IMR-90 (cell line): ENCODE results near the gene WLS. TPM values are rescaled to one million over a fixed set of nuclear protein-coding genes. Genes with fewer than 3 reads are reported as not detected.

Source experiments
- ATAC-seq: fragments of 200-7000 bp; cut with Tn5 transposase; 2 replicates; pipeline ENCODE4 v1.9.1; 2020; ENCODE audit warnings: low read depth, mild to moderate bottlenecking, moderate library complexity
- BruUV-seq: library from RNA; stranded (reverse); fragments of 400-500 nt; replicated peaks from 2 replicates; lab custom pipeline; 2021; lab: Mats Ljungman, UMichigan
- CTCF ChIA-PET: fragments of 300-600 bp; formaldehyde crosslinking; extraction: SDS; loops from one replicate; lab custom pipeline; 2021; ENCODE audit warnings: antibody characterized with exemption; lab: Yijun Ruan, JAX
- POLR2A ChIA-PET: fragments of 300-600 bp; sonication (Branson Sonifier 250); formaldehyde crosslinking; loops from one replicate; lab custom pipeline; 2022; ENCODE audit warnings: antibody characterized with exemption; ENCODE audit not compliant: unreplicated experiment; lab: Charles Lee
- DNase-seq: peaks from one replicate; pipeline ENCODE4 v3.0.0; 2013
- H2AFZ ChIP-seq: replicated peaks from 2 replicates; pipeline ENCODE3; 2013; ENCODE audit warnings: low read length, mild to moderate bottlenecking; ENCODE audit not compliant: poor library complexity
- H2AK5ac ChIP-seq: 2 replicates; pipeline ENCODE4 v1.6.1; 2013; ENCODE audit warnings: low read depth, low read length, inconsistent platforms
- H2AK9ac ChIP-seq: replicated peaks from 2 replicates; pipeline ENCODE3; 2013; ENCODE audit warnings: mild to moderate bottlenecking, low read depth, low read length, moderate library complexity; ENCODE audit not compliant: poor library complexity
- H2BK120ac ChIP-seq: 2 replicates; pipeline ENCODE4 v1.6.1; 2013; ENCODE audit warnings: low read depth, low read length, inconsistent platforms
- H2BK15ac ChIP-seq: 3 replicates; pipeline ENCODE4 v1.6.1; 2013; ENCODE audit warnings: low read depth, low read length, inconsistent platforms
- H2BK20ac ChIP-seq: 2 replicates; pipeline ENCODE4 v1.6.1; 2013; ENCODE audit warnings: low read depth, mild to moderate bottlenecking, inconsistent platforms, low read length, moderate library complexity
- H2BK5ac ChIP-seq: 2 replicates; pipeline ENCODE4 v1.6.1; 2013; ENCODE audit warnings: mild to moderate bottlenecking, low read depth, low read length, inconsistent platforms; ENCODE audit not compliant: poor library complexity, severe bottlenecking
- H3K14ac ChIP-seq: replicated peaks from 2 replicates; pipeline ENCODE4 v1.6.1; 2013; ENCODE audit warnings: low read depth, low read length, inconsistent platforms
- H3K18ac ChIP-seq: 2 replicates; pipeline ENCODE4 v1.6.1; 2013; ENCODE audit warnings: low read depth, low read length, control low read depth
- H3K23ac ChIP-seq: 2 replicates; pipeline ENCODE4 v1.6.1; 2013; ENCODE audit warnings: low read depth, low read length, inconsistent platforms
- H3K27ac ChIP-seq: 2 replicates; pipeline ENCODE4 v1.5.1; 2013; ENCODE audit warnings: mild to moderate bottlenecking, control low read depth, low read length; ENCODE audit not compliant: insufficient read depth
- H3K27me3 ChIP-seq: 2 replicates; pipeline ENCODE4 v1.6.1; 2013; ENCODE audit warnings: low read length; ENCODE audit not compliant: control insufficient read depth, insufficient read depth
- H3K36me3 ChIP-seq: 2 replicates; pipeline ENCODE4 v1.6.1; 2013; ENCODE audit warnings: low read length, mixed read lengths; ENCODE audit not compliant: control insufficient read depth, insufficient read depth
- H3K4ac ChIP-seq: 2 replicates; pipeline ENCODE4 v1.6.1; 2013; ENCODE audit warnings: low read depth, low read length, inconsistent platforms
- H3K4me1 ChIP-seq: 2 replicates; pipeline ENCODE4 v1.6.1; 2013; ENCODE audit warnings: low read length, mixed read lengths; ENCODE audit not compliant: control insufficient read depth, insufficient read depth
- H3K4me2 ChIP-seq: 2 replicates; pipeline ENCODE4 v1.6.1; 2013; ENCODE audit warnings: low read depth, mild to moderate bottlenecking, control low read depth, low read length, moderate library complexity
- H3K4me3 ChIP-seq: 2 replicates; pipeline ENCODE4 v1.5.1; 2013; ENCODE audit warnings: low read depth, mild to moderate bottlenecking, control low read depth, low read length, moderate library complexity; ENCODE audit not compliant: insufficient read depth
- H3K56ac ChIP-seq: 2 replicates; pipeline ENCODE4 v1.6.1; 2013; ENCODE audit warnings: low read length, inconsistent platforms; ENCODE audit not compliant: insufficient read depth; ENCODE audit errors: extremely low read depth
- H3K79me1 ChIP-seq, 2 experiments: 2 replicates each; pipeline ENCODE4 v1.6.1; 2013; ENCODE audit warnings: low read length in 2 of 2, inconsistent platforms in 1 of 2, low read depth in 1 of 2
- H3K9ac ChIP-seq: 2 replicates; pipeline ENCODE4 v1.6.1; 2013; ENCODE audit warnings: low read depth, low read length, control low read depth
- H3K9me1 ChIP-seq: 2 replicates; pipeline ENCODE4 v1.6.1; 2013; ENCODE audit warnings: low read length, inconsistent platforms; ENCODE audit not compliant: insufficient read depth
- H3K9me3 ChIP-seq: 2 replicates; pipeline ENCODE4 v1.6.1; 2013; ENCODE audit warnings: low read length; ENCODE audit not compliant: control insufficient read depth, insufficient read depth
- H4K20me1 ChIP-seq: 2 replicates; pipeline ENCODE4 v1.6.1; 2013; ENCODE audit warnings: low read length, inconsistent platforms; ENCODE audit not compliant: insufficient read depth
- H4K5ac ChIP-seq: 2 replicates; pipeline ENCODE4 v1.6.1; 2013; ENCODE audit warnings: mild to moderate bottlenecking, low read depth, low read length, control low read depth
- H4K8ac ChIP-seq, 2 experiments: 2 replicates each; pipeline ENCODE4 v1.6.1; 2013; ENCODE audit warnings: low read depth in 2 of 2, low read length in 2 of 2, control low read depth in 1 of 2, inconsistent platforms in 1 of 2
- H4K91ac ChIP-seq: 2 replicates; pipeline ENCODE4 v1.6.1; 2013; ENCODE audit warnings: low read depth, low read length, inconsistent platforms; ENCODE audit not compliant: insufficient read depth
- BHLHE40 ChIP-seq: fragments of 150-350 bp; IDR thresholded peaks from 2 replicates; pipeline ENCODE4 v1.6.1; 2016; ENCODE audit warnings: mild to moderate bottlenecking, low read depth, low read length
- CEBPB ChIP-seq: IDR thresholded peaks from 2 replicates; pipeline ENCODE4 v1.6.1; 2012; ENCODE audit warnings: low read depth, low read length, improper control_type of control experiment
- CHD1 ChIP-seq: IDR thresholded peaks from 2 replicates; pipeline ENCODE4 v1.6.1; 2012; ENCODE audit warnings: low read depth, low read length, improper control_type of control experiment
- ELK1 ChIP-seq: fragments of 150-350 bp; IDR thresholded peaks from 2 replicates; pipeline ENCODE4 v1.6.1; 2016; ENCODE audit warnings: low read depth, mild to moderate bottlenecking, low read length, moderate library complexity, borderline replicate concordance
- FOS ChIP-seq: fragments of 150-350 bp; IDR thresholded peaks from 2 replicates; pipeline ENCODE4 v1.6.1; 2016; ENCODE audit warnings: low read depth, low read length
- MAZ ChIP-seq: IDR thresholded peaks from 2 replicates; pipeline ENCODE4 v1.6.1; 2012; ENCODE audit warnings: low read depth, mild to moderate bottlenecking, low read length, improper control_type of control experiment, moderate library complexity, borderline replicate concordance
- MXI1 ChIP-seq: IDR thresholded peaks from 2 replicates; pipeline ENCODE4 v1.6.1; 2012; ENCODE audit warnings: low read depth, mild to moderate bottlenecking, low read length, moderate library complexity, borderline replicate concordance
- NFE2L2 ChIP-seq: fragments of 150-350 bp; IDR thresholded peaks from 2 replicates; pipeline ENCODE4 v1.6.1; 2016; ENCODE audit warnings: low read depth, mild to moderate bottlenecking, low read length
- RAD21 ChIP-seq: IDR thresholded peaks from 2 replicates; pipeline ENCODE4 v1.6.1; 2012; ENCODE audit warnings: low read length, improper control_type of control experiment
- RFX5 ChIP-seq: IDR thresholded peaks from 2 replicates; pipeline ENCODE4 v1.8.0; 2012; ENCODE audit warnings: low read depth, mild to moderate bottlenecking, low read length, moderate library complexity
- WGBS, 2 experiments: methylation state at CpG; one replicate each; pipeline versions ENCODE4 v1.1.5 to v1.1.7; 2013; ENCODE audit warnings: missing lambda C conversion rate in 2 of 2; ENCODE audit not compliant: insufficient read length in 1 of 2; ENCODE audit errors: extremely low coverage in 2 of 2; 5-methylcytosine and 5-hydroxymethylcytosine counted together
- dilution Hi-C: fragments of 300-500 bp; cut with HindIII; formaldehyde crosslinking; loops from one replicate; pipeline ENCODE4 v1.14.3; 2018; ENCODE audit warnings: low sequenced_read_pairs; ENCODE audit not compliant: unreplicated experiment
- in situ Hi-C: fragments of 300-500 bp; cut with MboI; formaldehyde crosslinking; loops from 3 replicates; pipeline ENCODE4 v1.14.3; 2019; ENCODE audit warnings: low sequenced_read_pairs, inconsistent platforms, mixed read lengths
- intact Hi-C: fragments of 100-400 bp; cut with micrococcal nuclease; formaldehyde crosslinking; loops from 2 replicates; pipeline ENCODE4 v1.10.0; 2022
- polyA plus RNA-seq, 3 experiments: library from polyadenylated mRNA; depleted of rRNA; stranded (reverse); fragments of >200 nt; gene quantifications; 2 replicates each; pipeline ENCODE4 v1.2.3, GENCODE V29; 2012; ENCODE audit warnings: low replicate concordance in 1 of 3
- total RNA-seq: library from RNA; depleted of rRNA; stranded (reverse); fragments of >200 nt; gene quantifications from 2 replicates; pipeline ENCODE4 v1.2.3, GENCODE V29; 2012
- TF ChIP-seq, protein P1 (sequence below): fragments of 150-350 bp; IDR thresholded peaks from 2 replicates; pipeline ENCODE4 v1.6.1; 2017; ENCODE audit warnings: mild to moderate bottlenecking, antibody characterized with exemption, low read length, low read depth

WLS gene
- total and polyA plus RNA-seq, 2 of the 4 experiments (the other 2 are of a cell fraction) = 152 to 157 TPM

- Histone ChIP-seq H3K79me1 (peaks cover 40 to 62% of the 10 kb centered on the region in 2 experiments), H3K23ac (peak overlapping the region; percentile 56; the same call in 1 of the 2 replicates), H3K4me1 (peaks cover 25% of the 10 kb centered on the region), H3K4me2 (peak overlapping the region; percentile 79), H4K5ac (peak overlapping the region; percentile 58; the same call in 1 of the 2 replicates), H3K9me3 (no peaks in the 10 kb centered on the region), H3K27me3 (no peaks in the 10 kb centered on the region), H3K4me3 (no peak overlapping the region), H3K4ac (peak overlapping the region; percentile 61), H2AFZ (no peak overlapping the region), H3K36me3 (peaks cover 2% of the 10 kb centered on the region; the same call in 1 of the 2 replicates), H3K27ac (peak overlapping the region; percentile 65), H3K9me1 (peaks cover 11% of the 10 kb centered on the region), H2BK20ac (peak overlapping the region; percentile 37; the same call in 1 of the 2 replicates), H4K8ac (peak overlapping the region; percentile 49 to 58; a peak in 3 of 4 replicates), H2AK9ac (no peak overlapping the region), H4K91ac (peak overlapping the region; percentile 60), H2AK5ac (peak overlapping the region; percentile 53; the same call in 1 of the 2 replicates), H3K14ac (peak overlapping the region; percentile 61), H3K56ac (peak overlapping the region; percentile 38), H3K9ac (peak overlapping the region; percentile 24), H4K20me1 (peaks cover 5% of the 10 kb centered on the region; the same call in 1 of the 2 replicates), H2BK5ac (peak overlapping the region; percentile 97), H2BK120ac (peak overlapping the region; percentile 60), H2BK15ac (peak overlapping the region; percentile 70; the same call in 1 of the 3 replicates), H3K18ac (peak overlapping the region; percentile 78)
- ChIA-PET CTCF (interaction anchor here (0.6 to 1.3 kb wide), 4 partner anchors 20 to 172 kb away, joined by 3 to 4 read pairs (median 3); no protein-coding TSS in a partner anchor), POLR2A (interaction anchor here (0.7 to 1.4 kb wide), 3 partner anchors 58 to 335 kb away, joined by 3 read pairs; partner anchors contain the start of gene WLS)
- TF ChIP-seq MXI1 (no peak), CEBPB (no peak), RAD21 (no peak), RFX5 (no peak), ELK1 (no peak), BHLHE40 (no peak), MAZ (no peak), FOS (no peak), CHD1 (no peak), NFE2L2 (no peak)
- TF ChIP-seq, protein P1, sequence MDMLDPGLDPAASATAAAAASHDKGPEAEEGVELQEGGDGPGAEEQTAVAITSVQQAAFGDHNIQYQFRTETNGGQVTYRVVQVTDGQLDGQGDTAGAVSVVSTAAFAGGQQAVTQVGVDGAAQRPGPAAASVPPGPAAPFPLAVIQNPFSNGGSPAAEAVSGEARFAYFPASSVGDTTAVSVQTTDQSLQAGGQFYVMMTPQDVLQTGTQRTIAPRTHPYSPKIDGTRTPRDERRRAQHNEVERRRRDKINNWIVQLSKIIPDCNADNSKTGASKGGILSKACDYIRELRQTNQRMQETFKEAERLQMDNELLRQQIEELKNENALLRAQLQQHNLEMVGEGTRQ = no peak
- BruUV-seq = no TSS peak
- WGBS, 2 experiments = no CpG with 5 or more reads among the region's 6 CpGs
- ATAC-seq (peak; percentile 48), DNase-seq (peak; percentile 75)
- dilution Hi-C loops = no loop called here
- intact Hi-C loops = loop anchor here (5.0 kb wide), 1 partner anchor 169 kb away; no protein-coding TSS in a partner anchor
- in situ Hi-C loops = no loop called here
Measured at GRCh38 chr1:68173283-68173935, 58.9 kb downstream of the WLS start.
